GM18870 (cell line): ENCODE data around the gene SNRPB2.

Experiments used
- ATAC-seq: cut with Tn5 transposase; IDR thresholded peaks from one replicate; pipeline ENCODE4 v1.9.1; 2021; ENCODE audit warnings: moderate library complexity; ENCODE audit not compliant: unreplicated experiment

The SNRPB2 gene

GRCh38 chr20:16729565-16730460 is at the start of gene SNRPB2:
Gene SNRPB2, plus strand, starts transcription at chr20:16730026. Its CDS starts 1,677 bp downstream, at chr20:16731703.
- peak; percentile 97 for ATAC-seq

DNA sequence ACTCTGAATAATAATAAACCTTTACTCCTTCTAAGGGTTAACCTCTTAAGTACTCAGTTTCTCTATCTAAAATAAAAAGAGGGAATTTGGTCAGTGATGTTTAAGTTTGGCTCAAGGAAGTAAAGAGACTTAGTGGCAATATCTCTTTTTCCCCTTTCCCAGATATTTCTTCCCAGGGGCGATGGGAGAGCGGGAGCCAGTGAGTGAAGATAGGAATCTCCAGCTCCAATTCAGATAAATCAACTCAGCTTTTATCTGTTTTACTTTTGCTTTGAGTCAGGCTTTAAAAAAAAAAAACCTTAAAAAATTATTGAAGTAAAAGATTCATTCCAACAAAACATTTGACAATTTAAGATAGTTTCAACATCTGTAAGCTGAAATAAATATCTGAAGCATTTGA is 45.4 kb upstream of the SNRPB2 start:
- no peak for ATAC-seq

DNA sequence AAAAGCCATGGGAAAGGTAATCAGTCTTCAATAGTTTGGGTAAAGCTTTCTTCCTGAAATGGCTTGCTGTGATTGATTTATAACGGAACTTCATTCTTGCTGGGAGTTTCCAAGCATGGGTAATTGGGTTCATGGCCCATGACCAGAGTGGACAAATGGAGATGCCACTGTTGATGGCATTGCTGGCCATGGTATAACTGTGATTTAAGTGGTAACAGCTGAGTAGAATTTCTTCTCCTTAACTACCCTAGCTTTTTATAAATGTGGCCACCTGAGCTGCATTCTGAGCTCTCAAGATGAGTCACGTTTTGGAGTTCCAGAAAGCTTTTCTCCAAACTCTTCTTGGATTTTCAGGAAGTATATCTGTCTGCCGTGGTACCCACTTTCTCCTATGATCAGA is 39.9 kb upstream of the SNRPB2 start:
- no peak for ATAC-seq

DNA sequence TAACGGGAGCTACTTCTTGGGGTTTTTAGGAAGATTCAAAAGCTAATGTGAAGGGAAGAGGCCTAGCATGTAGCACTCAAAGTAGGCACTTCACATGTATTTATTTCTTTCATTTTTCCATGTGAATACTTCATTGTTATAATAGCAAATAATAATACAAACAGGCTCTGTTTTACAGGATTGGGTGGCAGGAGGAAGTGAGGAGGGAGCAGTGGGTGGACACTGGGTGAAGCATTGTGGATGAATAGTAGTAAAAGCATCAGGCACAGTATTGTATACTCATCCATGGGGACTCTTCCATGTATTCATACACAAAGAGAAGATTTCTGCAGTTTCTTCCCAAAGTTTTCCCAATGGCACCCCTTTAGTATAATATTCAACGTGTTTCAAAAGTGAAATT is 38.4 kb upstream of the SNRPB2 start:
- ATAC-seq = no peak

DNA sequence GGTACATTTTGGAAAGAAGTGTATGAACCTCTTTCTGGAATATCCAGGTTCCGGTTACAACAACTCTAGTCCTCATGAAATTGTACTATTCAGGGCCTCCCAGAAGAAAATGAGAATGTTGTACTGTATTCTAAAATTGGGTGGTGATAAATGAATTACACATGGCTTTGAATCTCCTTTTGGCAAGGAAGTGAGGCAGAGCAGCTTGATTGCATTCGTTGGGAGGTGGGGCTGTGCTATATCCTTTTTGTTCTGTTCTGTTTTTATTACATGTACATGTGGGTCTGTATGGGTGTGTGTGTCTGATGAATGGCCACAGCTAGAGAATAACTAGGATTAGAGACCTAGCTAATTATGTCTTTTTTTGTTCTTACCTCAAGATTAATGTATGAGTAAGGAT is 37.8 kb upstream of the SNRPB2 start:
- no peak for ATAC-seq

- ATAC-seq = no peak
These were observed 37.4 kb upstream of the SNRPB2 start for GRCh38 chr20:16692442-16692841.

GRCh38 chr20:16693278-16693677 is 36.5 kb upstream of the SNRPB2 start:
- ATAC-seq = no peak

GRCh38 chr20:16694161-16694560 is 35.7 kb upstream of the SNRPB2 start:
- ATAC-seq = no peak

- ATAC-seq = no peak
These were observed 34.2 kb upstream of the SNRPB2 start for GRCh38 chr20:16695628-16696027.

GRCh38 chr20:16699293-16699692 is 30.5 kb upstream of the SNRPB2 start:
- ATAC-seq = no peak

- ATAC-seq = no peak
These were observed 28.5 kb upstream of the SNRPB2 start for GRCh38 chr20:16701296-16701695.

DNA sequence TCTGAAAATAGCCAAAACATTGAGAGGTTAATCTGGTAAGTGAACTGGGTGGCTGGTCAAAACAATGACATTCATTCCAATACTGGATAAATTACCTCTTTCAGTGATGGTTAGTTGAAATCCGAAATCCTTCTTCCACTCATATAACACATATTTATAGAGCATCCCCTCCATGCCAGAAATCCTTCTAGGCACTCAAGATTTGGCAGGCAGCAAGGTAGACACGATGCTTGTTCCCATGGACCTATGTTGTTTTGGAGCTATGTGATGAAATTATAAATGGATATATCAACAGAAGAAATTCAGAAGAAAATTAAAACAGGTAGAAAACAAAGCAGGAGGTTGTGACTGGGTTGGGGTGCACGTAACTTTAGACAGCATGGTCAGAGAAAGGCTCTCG is 26.3 kb upstream of the SNRPB2 start:
- ATAC-seq = no peak

- peak; percentile 43 for ATAC-seq
These were observed 22.2 kb upstream of the SNRPB2 start for GRCh38 chr20:16707674-16708073.

GRCh38 chr20:16708602-16709001 is 21.2 kb upstream of the SNRPB2 start:
- no peak for ATAC-seq

DNA sequence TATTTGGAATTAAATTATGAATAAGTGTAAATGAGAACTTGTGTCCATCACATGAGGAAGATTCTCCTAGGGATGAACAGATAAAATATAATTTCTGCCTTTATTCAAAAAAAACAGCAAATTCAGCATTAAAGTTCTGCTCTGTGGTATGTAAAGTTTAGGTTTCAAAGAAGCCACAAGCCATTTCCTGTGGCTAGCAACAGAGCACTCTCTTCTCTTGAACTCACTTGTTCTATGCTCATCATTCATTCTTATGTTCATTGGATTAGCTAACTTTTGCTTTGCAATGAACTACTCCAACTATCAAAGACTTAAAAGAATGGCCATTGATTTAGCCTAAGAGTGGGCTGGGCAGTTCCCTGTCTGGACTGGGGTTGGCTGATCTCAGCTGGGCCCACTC is 20.8 kb upstream of the SNRPB2 start:
- peak; percentile 86 for ATAC-seq

- peak; percentile 53 for ATAC-seq
These were observed 19.0 kb upstream of the SNRPB2 start for GRCh38 chr20:16710781-16711180.

- no peak for ATAC-seq
These were observed 18.1 kb upstream of the SNRPB2 start for GRCh38 chr20:16711661-16712258.

DNA sequence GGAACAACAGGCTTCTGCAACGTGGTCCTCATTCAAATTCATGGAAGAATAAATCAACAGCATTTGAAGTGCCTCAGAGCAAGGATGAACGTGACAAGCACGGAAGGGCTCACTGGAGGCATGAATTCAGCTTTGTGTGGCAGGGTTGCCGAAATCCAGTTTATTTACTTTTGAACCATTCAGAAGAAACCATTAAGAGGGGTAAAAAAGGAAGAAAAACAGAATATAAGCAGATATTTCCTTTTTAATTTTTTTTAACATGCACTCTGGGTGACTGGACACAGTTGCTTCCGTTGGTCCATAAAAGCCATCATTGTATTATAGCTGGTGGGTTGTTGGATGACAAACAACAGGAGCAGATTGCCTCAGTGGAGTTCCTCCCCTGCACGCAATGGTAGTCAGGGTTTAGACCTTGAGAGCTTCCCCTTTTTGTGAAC is 17.3 kb upstream of the SNRPB2 start:
- no peak for ATAC-seq

DNA sequence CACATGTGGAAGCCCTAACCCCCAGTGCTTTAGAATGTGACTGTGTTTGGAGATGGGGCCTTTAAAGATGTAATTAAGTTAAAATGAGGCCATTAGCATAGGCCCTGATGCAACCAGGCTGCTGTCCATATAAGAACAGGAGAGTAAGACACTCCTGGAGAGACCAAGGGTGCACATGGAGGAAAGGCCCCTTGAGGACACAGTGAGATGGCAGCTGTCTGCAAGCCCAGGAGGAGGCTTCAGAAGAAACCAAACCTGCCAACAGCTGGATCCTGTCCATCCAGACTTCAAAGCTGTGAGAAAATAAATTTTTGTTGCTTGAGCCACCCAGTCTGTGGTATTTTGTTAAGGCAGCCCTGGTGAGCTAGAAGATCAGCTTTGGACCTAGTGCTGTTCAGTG is 16.8 kb upstream of the SNRPB2 start:
- ATAC-seq = no peak

DNA sequence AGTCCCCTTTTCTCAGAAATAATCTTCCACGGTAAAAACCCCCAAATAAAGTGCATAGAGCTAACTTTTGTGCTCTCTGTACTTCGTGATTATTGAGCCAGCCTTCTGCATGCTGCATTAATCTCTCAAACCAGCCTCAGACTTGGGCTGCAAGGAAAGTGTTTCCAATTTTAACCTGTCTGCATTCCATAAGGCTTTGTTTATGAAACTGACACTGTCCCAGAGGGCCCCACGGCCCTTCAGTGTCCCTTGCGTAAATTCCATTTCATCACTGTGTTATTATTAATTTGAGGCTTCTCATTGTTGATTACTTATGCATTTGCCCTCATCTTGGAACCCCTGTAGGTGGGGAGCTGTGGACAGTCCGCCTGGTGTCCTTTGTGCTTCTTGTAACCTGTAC is 15.6 kb upstream of the SNRPB2 start:
- ATAC-seq = no peak

DNA sequence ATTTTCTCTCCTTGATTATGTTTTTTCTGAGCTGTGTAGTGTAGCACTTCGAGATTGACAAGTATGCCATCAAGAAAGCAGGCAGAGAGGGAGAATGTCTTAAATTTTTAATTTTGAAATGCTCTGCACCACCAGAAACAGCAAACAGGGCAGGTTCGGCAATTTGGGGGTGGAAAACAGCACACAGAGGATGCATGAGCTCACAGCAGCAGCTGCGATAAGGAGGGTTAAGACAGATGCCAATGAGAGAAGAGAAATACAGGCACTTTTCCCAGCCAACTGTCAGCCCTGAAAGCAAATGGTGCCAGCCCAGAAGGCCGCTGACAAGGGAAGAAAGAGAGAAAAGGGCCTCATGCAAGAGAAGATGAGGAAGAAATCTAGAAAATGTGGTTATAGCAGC is 15.1 kb upstream of the SNRPB2 start:
- no peak for ATAC-seq

DNA sequence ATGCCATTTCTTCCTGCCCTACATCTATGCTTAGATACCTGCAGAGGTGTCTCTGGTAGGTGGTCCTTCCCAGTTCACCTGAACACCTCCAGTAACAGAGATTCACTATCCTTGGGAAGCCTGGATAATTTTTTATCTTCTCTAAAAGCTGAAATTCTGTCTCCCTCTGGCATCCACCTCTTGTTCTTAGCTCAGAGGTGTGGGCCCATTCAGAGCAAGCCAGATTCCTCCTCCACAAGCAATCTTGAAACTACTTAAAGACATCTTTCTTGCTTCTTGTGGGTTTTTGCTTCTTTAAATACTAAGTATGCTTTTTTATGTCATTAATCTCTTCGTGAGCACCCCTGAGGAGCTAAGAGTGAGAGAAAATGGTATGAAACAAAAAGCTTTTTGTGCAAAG is 10.4 kb upstream of the SNRPB2 start:
- no peak for ATAC-seq
